ENCODE results near the gene MRPL54. TPM values are rescaled to one million over a fixed set of nuclear protein-coding genes. Genes with fewer than 3 reads are reported as not detected.
A peak's percentile ranks its signal among the peaks of the same experiment; 100 is the strongest.

The MRPL54 gene
- total RNA-seq, 4 donors from 2014 or later: 31.8 to 90.1 (median 76.3) TPM

DNA sequence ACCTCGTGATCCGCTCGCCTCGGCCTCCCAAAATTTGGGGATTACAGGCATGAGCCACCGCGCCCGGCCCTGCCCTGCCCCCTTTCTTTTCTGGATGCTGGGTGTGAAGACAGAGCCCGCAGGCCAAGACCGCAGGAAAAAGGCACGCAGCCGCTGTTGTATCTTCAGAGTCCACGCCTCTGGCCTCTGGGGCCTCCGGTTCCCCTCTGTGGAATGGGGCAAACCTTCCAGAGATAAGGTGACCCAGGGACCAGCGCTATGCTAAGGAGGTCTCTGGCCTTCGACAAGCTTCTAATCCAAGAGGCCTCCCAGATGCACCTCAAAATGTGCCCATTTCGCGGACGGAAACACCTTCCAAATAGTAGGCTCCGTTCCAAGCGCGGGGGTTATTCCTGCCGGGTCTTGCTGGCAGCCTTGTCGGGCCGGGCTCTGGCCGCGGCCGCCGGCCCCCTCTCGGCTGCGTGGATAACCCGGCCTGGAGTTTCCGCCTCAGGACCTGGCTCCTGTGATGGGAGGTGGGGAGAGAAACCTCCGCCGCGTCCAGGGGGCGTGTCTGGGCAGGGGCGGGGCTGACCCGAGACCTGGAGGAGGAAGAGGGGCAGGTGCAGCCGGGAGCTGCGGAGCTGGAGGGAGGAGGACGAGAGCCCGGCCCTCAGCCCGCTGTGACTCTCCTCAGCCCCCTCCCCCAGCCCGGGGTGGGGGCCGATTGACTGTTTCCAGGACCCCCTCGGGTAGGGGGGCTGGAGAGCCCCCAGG is 41.2 kb upstream of the MRPL54 start:
- ATAC-seq: peak; percentile 75
- Histone ChIP-seq H3K4me3 (peak overlapping the region in 1 of 2 donors; percentile 34), H3K36me3 (no peaks in the 10 kb centered on the region), H3K4me1 (peaks cover 0 to 33% (median 9%) of the 10 kb centered on the region in 3 donors), H3K9me3 (no peaks in the 10 kb centered on the region), H3K27me3 (peaks cover 74% of the 10 kb centered on the region), H3K27ac (no peak overlapping the region)
- WGBS, 2 donors (ENCODE audit: low coverage in 1 of 2): 0% methylated on average over 8 of the region's 46 CpGs; no CpG with 5 or more reads in 1 of the 2 donors
- no peak for TF ChIP-seq POLR2AphosphoS5 (IDR thresholded peaks at IDR 0.05)
- TF ChIP-seq, protein P1, sequence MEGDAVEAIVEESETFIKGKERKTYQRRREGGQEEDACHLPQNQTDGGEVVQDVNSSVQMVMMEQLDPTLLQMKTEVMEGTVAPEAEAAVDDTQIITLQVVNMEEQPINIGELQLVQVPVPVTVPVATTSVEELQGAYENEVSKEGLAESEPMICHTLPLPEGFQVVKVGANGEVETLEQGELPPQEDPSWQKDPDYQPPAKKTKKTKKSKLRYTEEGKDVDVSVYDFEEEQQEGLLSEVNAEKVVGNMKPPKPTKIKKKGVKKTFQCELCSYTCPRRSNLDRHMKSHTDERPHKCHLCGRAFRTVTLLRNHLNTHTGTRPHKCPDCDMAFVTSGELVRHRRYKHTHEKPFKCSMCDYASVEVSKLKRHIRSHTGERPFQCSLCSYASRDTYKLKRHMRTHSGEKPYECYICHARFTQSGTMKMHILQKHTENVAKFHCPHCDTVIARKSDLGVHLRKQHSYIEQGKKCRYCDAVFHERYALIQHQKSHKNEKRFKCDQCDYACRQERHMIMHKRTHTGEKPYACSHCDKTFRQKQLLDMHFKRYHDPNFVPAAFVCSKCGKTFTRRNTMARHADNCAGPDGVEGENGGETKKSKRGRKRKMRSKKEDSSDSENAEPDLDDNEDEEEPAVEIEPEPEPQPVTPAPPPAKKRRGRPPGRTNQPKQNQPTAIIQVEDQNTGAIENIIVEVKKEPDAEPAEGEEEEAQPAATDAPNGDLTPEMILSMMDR (IDR thresholded peaks at IDR 0.05): no peak
- TF ChIP-seq POLR2A (IDR thresholded peaks at IDR 0.05): no peak
- no peak for TF ChIP-seq EP300 (IDR thresholded peaks at IDR 0.05)

DNA sequence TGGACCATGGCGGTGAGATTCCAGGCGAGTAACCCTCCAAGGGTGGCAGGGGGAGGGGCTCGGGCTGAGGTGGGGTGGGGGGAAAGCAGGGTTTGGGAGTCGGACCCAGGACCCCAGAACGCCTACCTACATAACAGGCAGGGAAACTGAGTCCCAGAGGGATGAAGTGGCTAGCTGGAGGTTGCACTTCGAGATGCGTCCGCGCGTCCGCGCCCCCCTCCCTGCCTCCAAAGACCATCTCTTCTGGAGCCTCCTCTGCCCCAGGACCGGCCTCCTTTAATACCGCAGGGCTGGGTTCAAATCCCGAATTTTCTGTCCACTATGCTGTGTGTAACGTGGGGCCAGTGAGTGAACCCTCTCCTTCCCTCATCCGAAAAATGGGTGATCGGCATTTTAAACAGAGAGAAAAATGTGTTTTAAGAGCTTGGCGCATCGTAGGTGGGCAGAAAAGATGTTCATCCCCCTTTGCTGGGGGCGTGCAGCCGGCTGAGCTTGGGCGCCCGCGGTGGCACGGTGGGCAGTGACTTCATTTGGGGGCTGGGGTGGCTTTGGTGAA is 40.5 kb upstream of the MRPL54 start:
- TF ChIP-seq POLR2AphosphoS5 (IDR thresholded peaks at IDR 0.05): no peak
- H3K36me3 ChIP-seq: no peaks in the 10 kb centered on the region
- H3K9me3 ChIP-seq: no peaks in the 10 kb centered on the region
- H3K27me3 ChIP-seq: peaks cover 75% of the 10 kb centered on the region
- no peak overlapping the region for H3K27ac ChIP-seq
- H3K4me3 ChIP-seq: peak overlapping the region in 1 of 2 donors; percentile 34
- no peak for ATAC-seq
- 0 to 10% methylated on average over 2 to 6 of the region's 26 CpGs for WGBS, 2 donors (ENCODE audit: low coverage in 1 of 2)
- H3K4me1 ChIP-seq: peaks cover 0 to 33% (median 9%) of the 10 kb centered on the region in 3 donors

DNA sequence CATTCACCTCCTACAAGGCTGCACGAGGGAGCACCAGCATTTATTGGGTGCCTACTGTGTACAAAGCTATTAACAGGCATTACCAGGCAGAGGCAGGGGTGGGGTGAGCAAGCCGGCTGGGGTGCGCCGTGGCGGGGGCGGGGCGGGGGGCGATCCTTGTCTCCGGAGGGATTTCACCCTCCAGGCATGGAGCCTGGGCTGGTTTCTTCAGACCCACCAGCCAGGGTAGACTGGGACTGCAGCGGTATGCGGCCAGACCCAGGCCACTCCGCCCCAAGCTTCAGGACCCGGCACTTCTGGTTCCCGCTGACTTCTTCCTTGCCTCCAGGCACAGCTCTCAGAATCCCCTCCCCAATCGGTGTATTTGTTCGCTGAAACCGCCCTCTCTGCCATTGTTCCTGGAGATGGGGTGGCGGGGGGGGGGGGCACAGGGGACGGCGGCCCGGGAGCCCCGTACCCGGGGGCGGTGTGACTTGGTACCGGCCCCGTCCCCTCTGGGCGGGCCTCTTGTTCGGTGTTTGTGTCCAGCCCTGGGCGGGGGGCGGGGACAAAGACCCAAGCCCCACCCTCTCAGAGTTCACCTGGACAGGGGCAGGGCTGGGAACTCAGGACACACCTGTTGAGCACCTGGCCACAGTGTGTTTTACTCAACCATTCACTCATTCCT is 39.9 kb upstream of the MRPL54 start:
- ATAC-seq: no peak
- TF ChIP-seq POLR2AphosphoS5 (IDR thresholded peaks at IDR 0.05): no peak
- no peak for TF ChIP-seq EP300 (IDR thresholded peaks at IDR 0.05)
- no peak for TF ChIP-seq POLR2A (IDR thresholded peaks at IDR 0.05)
- TF ChIP-seq, protein P1 (IDR thresholded peaks at IDR 0.05): no peak
- Histone ChIP-seq H3K27ac (no peak overlapping the region), H3K36me3 (no peaks in the 10 kb centered on the region), H3K27me3 (peaks cover 75% of the 10 kb centered on the region), H3K9me3 (no peaks in the 10 kb centered on the region), H3K4me3 (no peak overlapping the region), H3K4me1 (peaks cover 0 to 33% (median 9%) of the 10 kb centered on the region in 3 donors)
- no CpG with 5 or more reads among the region's 30 CpGs for WGBS, 2 donors (ENCODE audit: low coverage in 1 of 2)

DNA sequence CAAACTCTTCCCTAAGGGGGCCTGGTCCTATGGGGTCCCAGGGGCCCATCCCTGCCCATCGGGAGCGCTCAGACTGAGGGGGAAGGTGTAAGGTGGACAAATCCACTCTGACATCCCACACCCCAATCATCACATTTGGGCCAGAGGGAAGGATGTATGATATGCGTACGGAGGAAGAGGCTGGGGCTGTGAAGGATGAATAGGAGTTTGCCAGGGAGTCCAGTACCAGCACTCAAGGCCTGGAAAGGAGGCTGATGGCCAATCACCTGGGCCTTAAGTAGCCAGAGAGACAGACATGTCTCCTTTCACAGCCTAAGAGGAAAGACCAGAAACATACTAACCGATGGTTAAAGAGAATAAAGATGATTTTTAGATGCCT is 39.4 kb upstream of the MRPL54 start:
- WGBS, 2 donors (ENCODE audit: low coverage in 1 of 2): 80% methylated on average over 3 of the region's 5 CpGs; no CpG with 5 or more reads in 1 of the 2 donors
- H3K36me3 ChIP-seq: no peaks in the 10 kb centered on the region
- TF ChIP-seq EP300 (IDR thresholded peaks at IDR 0.05) (no peak), POLR2A (IDR thresholded peaks at IDR 0.05) (no peak), POLR2AphosphoS5 (IDR thresholded peaks at IDR 0.05) (no peak)
- TF ChIP-seq, protein P1 (IDR thresholded peaks at IDR 0.05): no peak
- H3K4me3 ChIP-seq: no peak overlapping the region
- H3K27me3 ChIP-seq: peaks cover 75% of the 10 kb centered on the region
- no peaks in the 10 kb centered on the region for H3K9me3 ChIP-seq
- H3K27ac ChIP-seq: no peak overlapping the region
- H3K4me1 ChIP-seq: peaks cover 0 to 33% (median 9%) of the 10 kb centered on the region in 3 donors
- no peak for ATAC-seq

DNA sequence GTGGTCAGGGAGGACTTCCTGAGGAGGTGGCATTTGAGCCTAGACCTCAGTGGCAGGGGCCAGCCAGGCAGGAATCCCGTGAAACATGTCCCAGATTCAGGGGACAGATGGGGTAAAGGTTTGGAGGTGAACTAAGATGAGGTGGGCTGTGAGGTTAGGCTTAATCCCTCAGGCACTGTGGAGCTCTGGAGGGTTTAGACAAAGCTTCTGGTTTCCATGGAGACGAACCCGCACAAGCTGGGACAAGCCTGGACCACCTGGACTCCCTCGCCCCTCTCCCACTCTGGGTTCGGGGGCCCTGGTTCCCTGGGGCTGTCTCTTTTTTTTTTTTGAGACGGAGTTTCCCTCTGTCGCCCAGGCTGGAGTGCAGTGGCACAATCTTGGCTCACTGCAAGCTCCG is 38.6 kb upstream of the MRPL54 start:
- TF ChIP-seq, protein P1 (IDR thresholded peaks at IDR 0.05): no peak
- TF ChIP-seq POLR2A (IDR thresholded peaks at IDR 0.05) (no peak), EP300 (IDR thresholded peaks at IDR 0.05) (no peak), POLR2AphosphoS5 (IDR thresholded peaks at IDR 0.05) (no peak)
- WGBS, 2 donors (ENCODE audit: low coverage in 1 of 2): 24 to 46% methylated on average over 2 to 5 of the region's 8 CpGs
- Histone ChIP-seq H3K4me3 (no peak overlapping the region), H3K27me3 (peaks cover 68% of the 10 kb centered on the region), H3K36me3 (no peaks in the 10 kb centered on the region), H3K27ac (no peak overlapping the region), H3K4me1 (peaks cover 0 to 28% (median 9%) of the 10 kb centered on the region in 3 donors), H3K9me3 (peaks cover 0 to under 1% (median 0%) of the 10 kb centered on the region in 3 donors)
- ATAC-seq: no peak

Data from gastroesophageal sphincter (tissue), 4 donors.